Transverse colon (tissue), 4 donors: Measurements from ENCODE around the gene GATM. TPM values are rescaled to one million over a fixed set of nuclear protein-coding genes. Genes with fewer than 3 reads are reported as not detected.

Source experiments
- DNase-seq: peaks from one replicate; pipeline ENCODE4 v3.0.0-alpha.2; 2019
- H3K27ac ChIP-seq, 4 donors: fragments of 200-600 bp; sonication (generic); 2 replicates each; pipeline ENCODE4 v1.5.1; 2016 to 2018; ENCODE audit warnings: inconsistent platforms in 4 of 4
- H3K27me3 ChIP-seq: fragments of 200-600 bp; sonication (generic); 2 replicates; pipeline ENCODE4 v1.5.1; 2017; ENCODE audit warnings: inconsistent platforms
- H3K36me3 ChIP-seq, 4 donors: fragments of 200-600 bp; sonication (generic); 2 replicates each; pipeline ENCODE4 v1.5.1; 2017 to 2019; ENCODE audit warnings: inconsistent platforms in 4 of 4
- H3K4me1 ChIP-seq, 4 donors: fragments of 200-600 bp; sonication (generic); 2 replicates each; pipeline ENCODE4 v1.5.1; 2017 to 2020; ENCODE audit warnings: inconsistent platforms in 4 of 4
- H3K4me3 ChIP-seq, 4 donors: fragments of 200-600 bp; sonication (generic); 1 replicate in 1 of 4; 2 replicates in 3 of 4; pipeline versions ENCODE4 v1.5.1 to v1.6.1; 2017 to 2019; ENCODE audit warnings: inconsistent platforms in 4 of 4
- H3K9me3 ChIP-seq, 2 donors: fragments of 200-600 bp; sonication (generic); 2 replicates each; pipeline ENCODE4 v1.5.1; 2017 to 2019; ENCODE audit warnings: inconsistent platforms in 2 of 2
- CTCF ChIP-seq, 5 experiments: fragments of 200-600 bp in 3 of 5; fragments of 450-650 bp in 2 of 5; sonication (generic) in 3 of 5; IDR thresholded peaks; 1 replicate in 2 of 5; 2 replicates in 3 of 5; pipeline ENCODE4 v1.5.1; 2016 to 2017; ENCODE audit warnings: antibody characterized with exemption in 5 of 5, inconsistent platforms in 3 of 5, mild to moderate bottlenecking in 2 of 5, moderate library complexity in 1 of 5
- EP300 ChIP-seq: sonication (generic); formaldehyde crosslinking; IDR thresholded peaks from one replicate; pipeline ENCODE4 v1.6.1; 2017; ENCODE audit warnings: antibody characterized with exemption, low read depth
- POLR2A ChIP-seq: fragments of 450-650 bp; IDR thresholded peaks from one replicate; pipeline ENCODE4 v1.6.1; 2016; ENCODE audit warnings: antibody characterized with exemption, mild to moderate bottlenecking, moderate library complexity
- POLR2AphosphoS5 ChIP-seq, 3 donors: sonication (generic); formaldehyde crosslinking; IDR thresholded peaks; one replicate each; pipeline ENCODE4 v1.6.1; 2016; ENCODE audit warnings: antibody characterized with exemption in 3 of 3
- WGBS, 2 donors: methylation state at CpG; one replicate each; pipeline ENCODE4 v1.1.5; 2018; ENCODE audit warnings: low coverage in 1 of 2; 5-methylcytosine and 5-hydroxymethylcytosine counted together
- in situ Hi-C, 4 donors: fragments of 200-750 bp; cut with MboI; loops; one replicate each; pipeline versions ENCODE4 v1.15.0 to v1.15.1; 2017; ENCODE audit warnings: low sequenced_read_pairs in 3 of 4, low pct_ligation_motif_present in 1 of 4, low pct_unique_long_range_greater_than_20kb in 1 of 4
- intact Hi-C: fragments of 100-400 bp; cut with DNase I; formaldehyde crosslinking; loops from one replicate; pipeline ENCODE4 v1.15.1; 2023; ENCODE audit warnings: low total_unique reads
- total RNA-seq, 4 donors: library from RNA; depleted of rRNA; stranded (reverse); fragments of >200 nt; gene quantifications; one replicate each; pipeline ENCODE4 v1.1.0, GENCODE V29; 2016

The GATM gene
- total RNA-seq, 4 donors from 2014 or later: 15.9 to 96.9 (median 18.6) TPM

GRCh38 chr15:45384700-45385099 lies 6.4 kb upstream of the GATM start:
- 85 to 100% methylated on average over 2 of the region's 2 CpGs for WGBS, 2 donors
- intact Hi-C loops: no loop called here
- H3K4me1 ChIP-seq: peaks cover 0 to 25% (median 0%) of the 10 kb centered on the region in 4 donors
- no peak overlapping the region for H3K4me3 ChIP-seq
- H3K9me3 ChIP-seq: no peaks in the 10 kb centered on the region
- peaks cover 3% of the 10 kb centered on the region for H3K27me3 ChIP-seq
- H3K36me3 ChIP-seq: no peaks in the 10 kb centered on the region
- in situ Hi-C loops: loop anchor here in 3 of 4 donors (25.0 kb wide), 2 partner anchors 197 to 222 kb away; partner anchors contain the start of gene SHF (in 2 of the 3)
- DNase-seq: no peak
- TF ChIP-seq POLR2AphosphoS5 (IDR thresholded peaks at IDR 0.05) (no peak), EP300 (no peak), CTCF (IDR thresholded peaks at IDR 0.05) (no peak), POLR2A (no peak)
- no peak overlapping the region for H3K27ac ChIP-seq

GRCh38 chr15:45378913-45379262 lies 544 bp upstream of the GATM start:
- TF ChIP-seq POLR2AphosphoS5 (IDR thresholded peaks at IDR 0.05) (no peak), EP300 (no peak), CTCF (IDR thresholded peaks at IDR 0.05) (no peak), POLR2A (no peak)
- peak overlapping the region; percentile 83 to 92 (median 84) for H3K27ac ChIP-seq
- no peaks in the 10 kb centered on the region for H3K36me3 ChIP-seq
- intact Hi-C loops (loop anchor here (2.0 kb wide), 1 partner anchor 24 kb away; a partner anchor contains a TSS), in situ Hi-C loops (loop anchor here in 3 of 4 donors (25.0 kb wide), 2 partner anchors 192 to 217 kb away; partner anchors contain the start of gene SHF (in 2 of the 3))
- 53 to 57% methylated on average over 6 to 11 of the region's 11 CpGs for WGBS, 2 donors
- peak overlapping the region in 3 of 4 donors; percentile 51 to 69 (median 52) for H3K4me3 ChIP-seq
- no peaks in the 10 kb centered on the region for H3K27me3 ChIP-seq
- H3K4me1 ChIP-seq: peaks cover 0 to 28% (median 10%) of the 10 kb centered on the region in 4 donors
- no peak for DNase-seq
- no peaks in the 10 kb centered on the region for H3K9me3 ChIP-seq

- peak; percentile 46 for DNase-seq
- intact Hi-C loops (loop anchor here (2.0 kb wide), 1 partner anchor 25 kb away; a partner anchor contains a TSS), in situ Hi-C loops (loop anchor here in 3 of 4 donors (25.0 kb wide), 2 partner anchors 190 to 215 kb away; partner anchors contain the start of gene SHF (in 2 of the 3))
- H3K4me3 ChIP-seq: peak overlapping the region; percentile 51 to 73 (median 60)
- WGBS, 2 donors: 2 to 8% methylated on average over 2 to 32 of the region's 32 CpGs
- H3K36me3 ChIP-seq: no peaks in the 10 kb centered on the region
- H3K27me3 ChIP-seq: no peaks in the 10 kb centered on the region
- TF ChIP-seq POLR2AphosphoS5 (IDR thresholded peaks at IDR 0.05): no peak
- TF ChIP-seq POLR2A: no peak
- TF ChIP-seq EP300: no peak
- no peak for TF ChIP-seq CTCF (IDR thresholded peaks at IDR 0.05)
- H3K4me1 ChIP-seq: peaks cover 0 to 34% (median 15%) of the 10 kb centered on the region in 4 donors
- H3K9me3 ChIP-seq: no peaks in the 10 kb centered on the region
- H3K27ac ChIP-seq: peak overlapping the region; percentile 83 to 92 (median 84)
These were observed 665 bp downstream of the GATM start for GRCh38 chr15:45377609-45378148.

DNA sequence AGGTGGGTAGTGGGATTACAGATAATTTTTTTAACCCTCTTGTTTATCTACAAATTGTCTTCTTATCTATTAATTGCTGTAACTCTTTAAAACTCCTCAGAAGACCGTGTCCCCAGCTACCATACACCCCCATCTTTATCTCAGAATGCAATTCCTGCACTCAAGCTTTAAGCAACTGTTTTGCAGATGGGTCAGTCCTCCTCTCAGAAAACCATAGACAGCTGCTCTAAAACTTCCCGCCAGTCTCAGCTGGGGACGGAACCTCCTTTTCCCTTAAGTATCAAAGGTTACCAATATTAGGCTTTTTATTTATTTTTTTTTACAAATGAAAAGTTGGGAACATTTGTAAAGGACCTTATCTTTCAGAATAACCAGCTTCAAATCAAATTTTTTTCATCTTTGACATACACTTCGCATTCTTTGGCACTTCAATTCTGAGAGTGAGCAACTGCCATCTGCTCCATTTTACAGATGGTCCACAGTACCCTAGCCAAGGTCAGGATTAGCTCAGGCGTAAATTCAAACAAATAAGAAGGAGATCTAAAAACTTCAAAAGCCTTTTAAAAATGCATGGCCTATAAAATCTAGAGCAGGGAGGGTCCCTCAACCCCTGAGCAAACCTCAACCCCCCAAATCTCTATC lies 1.3 kb downstream of the GATM start:
- peak overlapping the region; percentile 51 to 73 (median 60) for H3K4me3 ChIP-seq
- peak overlapping the region; percentile 83 to 92 (median 84) for H3K27ac ChIP-seq
- H3K36me3 ChIP-seq: no peaks in the 10 kb centered on the region
- no peaks in the 10 kb centered on the region for H3K27me3 ChIP-seq
- intact Hi-C loops: no loop called here
- WGBS, 2 donors: 35 to 43% methylated on average over 5 of the region's 5 CpGs
- TF ChIP-seq POLR2AphosphoS5 (IDR thresholded peaks at IDR 0.05) (no peak), EP300 (no peak), POLR2A (no peak), CTCF (IDR thresholded peaks at IDR 0.05) (no peak)
- in situ Hi-C loops: loop anchor here in 3 of 4 donors (25.0 kb wide), 2 partner anchors 190 to 215 kb away; partner anchors contain the start of gene SHF (in 2 of the 3)
- H3K9me3 ChIP-seq: no peaks in the 10 kb centered on the region
- no peak for DNase-seq
- H3K4me1 ChIP-seq: peaks cover 2 to 38% (median 21%) of the 10 kb centered on the region in 4 donors
